ENCODE data around the gene PSMB9.
A peak's percentile ranks its signal among the peaks of the same experiment; 100 is the strongest.

PSMB9 gene

GRCh38 chr6:32840604-32841246, 13.3 kb upstream of the PSMB9 start:
- no peak for DNase-seq (ENCODE audit: low read depth)

DNA sequence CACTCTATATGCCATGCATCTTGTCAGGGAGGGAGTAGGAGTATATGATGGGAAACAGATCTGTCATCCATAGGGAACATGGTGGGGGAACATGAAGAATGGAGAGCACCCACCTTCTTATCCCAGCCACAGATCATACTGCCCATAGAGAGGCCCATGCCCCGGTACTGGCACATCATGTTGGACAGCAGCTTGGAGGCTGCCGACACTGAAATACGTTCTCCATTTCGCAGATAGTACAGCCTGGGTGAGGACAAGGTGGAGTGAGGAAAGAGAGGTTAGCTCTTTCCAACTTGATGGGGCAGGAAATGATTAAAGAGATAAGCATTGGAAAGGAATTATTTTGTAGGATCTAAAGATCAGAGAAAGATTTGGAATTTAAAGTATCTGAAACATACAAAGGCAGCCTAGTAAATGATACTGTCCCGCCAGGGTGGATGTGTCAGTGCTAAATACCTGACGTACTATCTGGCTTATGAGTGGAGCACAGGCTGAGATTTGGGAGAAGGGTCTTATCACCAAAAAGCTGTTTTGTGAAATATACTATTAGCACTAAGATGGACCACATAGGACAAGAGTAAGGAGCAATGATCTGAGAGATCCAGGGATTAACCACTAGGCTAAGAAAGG, 11.9 kb upstream of the PSMB9 start:
- DNase-seq (ENCODE audit: low read depth), result no peak

- no peak for DNase-seq (ENCODE audit: low read depth)
These were observed 11.3 kb upstream of the PSMB9 start for GRCh38 chr6:32842690-32843089.

- DNase-seq (ENCODE audit: low read depth), result no peak
These were observed 10.5 kb upstream of the PSMB9 start for GRCh38 chr6:32843331-32843978.

DNA sequence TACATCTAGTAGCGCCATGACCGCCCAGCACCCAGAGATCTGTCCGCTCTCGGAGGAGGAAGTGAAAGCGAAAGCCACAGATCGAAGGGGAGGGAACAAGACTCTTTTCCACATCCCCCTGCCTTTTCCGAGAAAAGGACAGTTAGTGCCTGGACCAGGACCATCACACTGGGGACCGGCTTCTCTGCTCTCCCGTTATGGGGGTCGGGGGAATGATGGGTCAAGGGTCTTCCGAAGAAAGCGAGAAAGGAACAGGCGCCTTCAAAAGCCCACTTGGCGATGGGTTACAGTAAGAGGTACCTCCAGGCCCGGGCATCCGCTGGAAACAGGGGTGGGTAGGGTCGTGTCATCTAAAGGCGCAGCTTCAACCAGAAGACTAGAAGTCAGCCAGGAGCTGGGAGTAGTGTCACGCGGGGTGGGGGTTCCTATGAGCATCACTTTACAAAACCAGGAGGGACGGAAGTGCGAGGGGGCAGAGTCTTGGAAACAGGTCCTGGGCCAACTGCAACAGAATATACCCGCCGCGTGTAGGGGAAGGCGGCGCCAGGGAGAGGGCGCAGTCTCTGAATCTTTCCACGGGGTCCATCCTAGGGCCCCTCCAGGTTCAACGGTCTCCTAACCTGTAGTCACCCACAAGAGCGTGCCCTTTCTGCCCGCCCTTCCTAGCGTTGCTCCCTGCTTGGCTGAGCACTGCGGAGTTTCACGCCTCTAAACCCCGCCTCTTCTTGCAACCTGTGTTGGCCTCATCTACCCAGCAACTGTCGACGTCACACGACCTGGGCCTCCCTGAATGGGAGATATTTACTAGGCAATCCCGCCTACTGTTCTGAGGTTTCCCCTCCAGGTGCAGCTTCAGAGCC, 9.8 kb upstream of the PSMB9 start, which contains the start of gene PSMB8:
TSS of gene PSMB8 (minus strand) at position 69 of the 860 bp plus-strand sequence. CDS start at position 18, 51 bp downstream.
- peak; percentile 98 for DNase-seq (ENCODE audit: low read depth)

DNA sequence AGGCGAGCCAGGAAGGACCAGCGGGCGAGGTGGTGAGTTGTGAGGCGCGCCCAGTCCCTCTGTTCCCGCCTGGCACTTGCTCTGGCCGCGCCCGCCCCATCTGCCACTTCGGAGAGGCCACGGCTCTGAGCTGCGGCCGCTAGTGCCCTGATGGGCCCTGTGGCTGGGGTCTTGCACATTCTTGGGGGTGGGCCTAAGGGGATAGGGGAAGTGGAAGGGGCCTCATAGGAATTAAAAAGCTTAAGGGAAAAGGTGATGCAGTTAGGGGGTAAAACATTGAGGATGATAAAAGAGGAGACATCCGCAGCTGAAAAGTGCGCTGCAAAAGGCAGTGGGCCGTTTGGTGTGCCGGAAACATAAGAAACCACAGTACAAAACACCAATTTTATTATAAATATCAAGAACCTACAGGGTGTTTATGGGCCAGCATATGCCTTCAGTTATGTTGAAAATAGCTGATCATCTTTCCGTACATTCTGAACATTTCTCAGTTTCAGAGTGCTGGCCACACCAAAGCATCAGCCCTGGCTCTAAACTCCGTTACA, 9.1 kb upstream of the PSMB9 start:
- DNase-seq (ENCODE audit: low read depth), result no peak

- no peak for DNase-seq (ENCODE audit: low read depth)
These were observed 8.6 kb upstream of the PSMB9 start for GRCh38 chr6:32845384-32845884.

- no peak for DNase-seq (ENCODE audit: low read depth)
These were observed 7.0 kb upstream of the PSMB9 start for GRCh38 chr6:32847004-32847403.

GRCh38 chr6:32847795-32848194, 6.2 kb upstream of the PSMB9 start:
- no peak for DNase-seq (ENCODE audit: low read depth)

GRCh38 chr6:32849126-32849525, 4.9 kb upstream of the PSMB9 start:
- DNase-seq (ENCODE audit: low read depth), result no peak

- no peak for DNase-seq (ENCODE audit: low read depth)
These were observed 3.0 kb upstream of the PSMB9 start for GRCh38 chr6:32851025-32851424.

DNA sequence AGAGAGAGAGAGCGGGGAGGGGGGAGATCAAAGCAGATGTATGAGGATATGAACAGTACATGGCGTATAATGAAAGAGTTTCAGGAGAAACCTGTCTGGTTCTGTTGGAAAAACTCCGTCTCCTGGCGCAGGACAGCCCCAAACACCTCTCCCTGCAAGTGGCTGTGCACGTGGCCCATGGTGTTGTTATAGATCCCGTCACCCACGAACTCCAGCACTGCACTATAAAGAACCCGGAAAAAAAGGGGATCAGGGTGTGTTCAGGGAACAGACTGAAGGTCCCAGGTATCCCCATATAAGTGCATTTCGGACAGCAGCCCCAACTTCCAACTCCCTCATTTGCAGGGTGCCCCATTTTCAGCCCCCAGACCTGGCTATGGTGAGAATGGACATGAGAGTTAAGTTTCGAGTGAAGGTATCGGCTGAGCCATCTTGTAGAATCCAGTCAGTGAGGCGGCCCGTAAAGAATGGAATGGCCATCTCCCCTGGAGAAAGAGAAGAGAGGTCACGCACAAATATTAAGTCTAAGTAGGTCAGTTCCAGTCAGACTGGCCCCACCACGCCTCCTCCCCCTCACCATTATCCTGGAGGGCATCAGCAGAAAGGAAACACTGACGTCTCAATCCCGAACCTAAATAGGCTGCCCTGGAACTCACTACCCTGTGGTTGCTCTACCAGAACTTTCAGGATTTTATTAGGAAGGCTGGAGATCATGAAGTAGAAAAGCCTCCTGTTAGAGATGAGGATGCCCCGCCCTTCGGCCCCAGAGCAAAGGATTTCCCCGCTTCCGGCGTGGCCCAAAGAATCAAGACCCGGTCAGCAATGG, 1.8 kb upstream of the PSMB9 start:
- no peak for DNase-seq (ENCODE audit: low read depth)

DNA sequence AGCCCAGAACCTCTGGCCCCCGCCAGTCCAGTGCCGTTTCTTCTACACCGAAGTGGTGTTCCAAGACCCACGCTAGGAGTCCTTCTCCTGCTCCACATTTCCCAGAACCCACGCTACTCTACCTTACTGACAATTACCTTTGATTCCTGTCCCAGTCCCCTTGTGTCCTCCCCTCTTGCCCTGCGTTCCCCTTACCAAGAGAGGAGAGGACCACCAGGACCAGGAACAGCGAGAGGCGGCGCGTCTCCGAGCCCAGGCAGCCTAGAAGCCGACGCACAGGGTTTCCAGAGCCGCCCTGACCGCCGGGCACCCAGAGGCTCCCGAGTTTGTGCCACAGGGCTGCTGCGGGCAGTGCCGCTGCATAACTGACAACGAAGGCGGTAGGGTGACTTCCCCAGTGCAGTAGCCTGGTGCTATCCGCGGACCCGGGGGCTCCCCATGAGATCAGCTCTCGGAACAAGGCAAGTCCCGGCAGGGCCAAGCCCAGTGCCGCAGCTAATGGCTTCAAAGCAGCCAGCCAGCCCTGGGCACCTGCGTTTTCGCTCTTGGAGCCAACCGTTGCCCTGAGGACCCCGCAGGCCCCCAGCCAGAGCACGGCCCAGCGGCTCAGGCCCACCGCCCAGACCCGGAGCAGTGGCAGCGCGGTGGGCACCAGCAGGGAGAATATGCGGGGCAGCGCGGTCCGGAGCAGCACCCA, 1.0 kb upstream of the PSMB9 start:
- DNase-seq (ENCODE audit: low read depth), result peak; percentile 40

DNA sequence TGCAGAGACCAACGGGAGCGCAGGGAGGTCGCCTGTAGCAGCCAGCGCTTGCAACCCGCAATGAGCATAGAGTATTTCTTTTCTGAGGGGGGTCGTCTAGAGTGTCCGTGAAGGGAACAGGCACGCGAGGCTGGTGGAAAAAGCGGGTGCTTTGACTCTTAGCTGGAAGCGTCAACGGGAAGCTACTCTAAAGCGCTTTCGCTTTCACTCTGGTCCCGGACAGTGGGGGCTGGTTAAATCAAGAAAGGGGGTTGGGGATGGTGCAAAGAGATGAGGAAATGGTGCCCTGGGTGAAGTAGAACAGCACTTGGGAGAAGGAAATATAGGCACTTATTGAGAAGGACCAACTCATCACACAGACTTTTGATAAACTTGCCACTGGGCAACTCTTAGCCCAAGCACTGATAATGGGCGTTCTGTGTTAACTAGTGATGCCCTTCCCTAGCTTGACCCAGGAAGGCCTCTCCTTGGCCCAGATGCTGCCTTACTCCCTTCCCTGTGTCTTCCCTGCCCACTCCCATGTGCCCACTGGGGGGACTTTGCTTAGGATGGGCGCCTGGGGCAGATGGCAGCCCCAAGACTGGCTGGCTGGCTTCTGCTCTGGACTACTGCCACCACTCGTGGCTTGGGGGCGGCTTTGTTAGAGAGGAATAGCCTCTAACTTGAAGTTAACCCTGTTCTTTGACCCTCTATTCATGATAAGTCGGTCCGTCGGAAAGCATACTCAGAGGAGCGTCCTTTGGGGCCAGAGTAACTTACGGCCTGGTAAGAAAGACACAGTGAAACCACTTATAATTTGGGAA, 585 bp downstream of the PSMB9 start:
- DNase-seq (ENCODE audit: low read depth), result peak; percentile 53

DNA sequence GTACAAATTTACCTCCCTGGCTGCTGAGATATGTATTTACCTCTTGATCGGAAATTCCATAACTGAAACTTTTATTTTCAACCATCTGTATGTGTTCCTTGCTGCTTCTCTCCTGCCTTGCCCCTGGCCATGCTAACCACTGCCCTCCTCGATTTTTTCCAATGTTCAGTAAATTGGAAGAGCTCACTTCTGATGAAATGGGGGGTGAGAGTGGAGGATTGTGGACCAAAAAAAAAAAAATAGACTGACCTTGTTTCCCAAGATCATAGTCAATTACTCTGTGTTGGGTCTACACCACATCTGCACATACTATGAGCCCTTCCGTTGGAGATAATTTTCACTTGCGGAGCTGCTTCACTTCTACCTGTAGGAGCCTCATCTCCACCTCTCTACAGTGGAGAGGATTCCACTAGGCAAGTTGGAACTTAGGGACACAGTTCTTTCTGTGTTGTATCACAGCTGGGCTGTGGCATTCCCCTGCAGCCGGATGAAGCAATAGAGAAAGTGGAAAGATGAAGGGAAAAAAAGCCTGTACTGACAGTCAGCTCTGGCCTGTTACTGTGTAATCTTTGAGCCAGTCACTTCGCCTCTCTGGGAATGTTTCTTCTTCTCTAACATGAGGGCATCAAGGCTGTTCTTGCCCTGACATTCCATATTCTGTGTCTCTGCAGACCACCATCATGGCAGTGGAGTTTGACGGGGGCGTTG, 1.6 kb downstream of the PSMB9 start:
- no peak for DNase-seq (ENCODE audit: low read depth)

DNA sequence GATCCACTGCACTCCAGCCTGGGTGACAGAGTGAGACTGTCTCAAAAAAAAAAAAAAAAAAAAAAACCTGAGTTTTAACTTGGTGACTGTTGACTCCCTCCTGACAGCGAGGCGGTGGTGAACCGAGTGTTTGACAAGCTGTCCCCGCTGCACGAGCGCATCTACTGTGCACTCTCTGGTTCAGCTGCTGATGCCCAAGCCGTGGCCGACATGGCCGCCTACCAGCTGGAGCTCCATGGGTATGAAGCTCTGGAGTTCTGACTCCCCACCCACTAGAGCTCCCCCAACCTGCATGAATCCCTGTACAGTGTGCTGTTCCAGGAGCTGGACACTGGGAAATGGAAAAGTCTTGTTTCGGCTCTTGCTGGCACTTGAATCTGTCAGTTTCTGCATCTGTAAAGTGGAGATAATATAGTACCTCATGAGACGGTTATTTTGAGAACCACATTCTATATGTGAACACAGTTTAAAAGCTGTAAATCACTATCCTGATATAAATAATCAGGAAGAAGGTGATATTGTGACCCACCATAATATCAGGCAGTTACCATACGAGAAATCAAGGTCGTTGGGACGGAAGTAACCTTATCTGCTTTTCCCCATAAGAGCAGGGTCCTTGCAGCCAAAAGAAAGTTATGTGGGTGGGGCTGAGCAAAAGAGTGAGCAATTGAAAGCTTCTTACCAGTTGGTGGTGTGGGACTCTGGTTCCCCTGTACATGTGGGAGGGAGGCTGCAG, 3.3 kb downstream of the PSMB9 start:
- no peak for DNase-seq (ENCODE audit: low read depth)

DNA sequence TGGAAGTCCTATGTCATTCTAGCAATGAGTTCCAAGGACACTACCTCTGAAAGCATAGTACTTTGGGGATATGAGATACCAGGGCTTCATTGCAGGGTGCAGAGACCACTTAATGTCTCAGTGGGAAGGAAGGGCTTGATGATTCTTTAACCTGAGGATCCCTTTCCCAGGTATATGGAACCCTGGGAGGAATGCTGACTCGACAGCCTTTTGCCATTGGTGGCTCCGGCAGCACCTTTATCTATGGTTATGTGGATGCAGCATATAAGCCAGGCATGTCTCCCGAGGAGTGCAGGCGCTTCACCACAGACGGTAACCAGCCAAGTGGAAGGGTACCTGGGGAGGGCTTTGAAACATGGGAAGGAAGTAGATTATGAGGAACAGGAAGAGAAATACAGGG, 4.2 kb downstream of the PSMB9 start:
- DNase-seq (ENCODE audit: low read depth), result no peak

GRCh38 chr6:32860674-32861073, 6.7 kb downstream of the PSMB9 start:
- no peak for DNase-seq (ENCODE audit: low read depth)
